Uterus (tissue), 4 donors: ENCODE data around the gene FAM168A. TPM values are rescaled to one million over a fixed set of nuclear protein-coding genes. Genes with fewer than 3 reads are reported as not detected.

Experiments
- DNase-seq, 2 donors: peaks; one replicate each; pipeline ENCODE4 v3.0.0-alpha.2; 2019 to 2020
- H3K27ac ChIP-seq, 2 donors: fragments of 200-600 bp; sonication (generic); 1 replicate in 1 of 2; 2 replicates in 1 of 2; pipeline ENCODE4 v1.5.1; 2016 to 2018
- H3K27me3 ChIP-seq, 2 donors: fragments of 200-600 bp; sonication (generic); one replicate each; pipeline ENCODE4 v1.5.1; 2018 to 2019; ENCODE audit warnings: control low read depth in 1 of 2
- H3K36me3 ChIP-seq, 2 donors: fragments of 200-600 bp; sonication (generic); one replicate each; pipeline ENCODE4 v1.5.1; 2019; ENCODE audit warnings: control low read depth in 1 of 2
- H3K4me1 ChIP-seq, 2 donors: fragments of 200-600 bp; sonication (generic); one replicate each; pipeline ENCODE4 v1.5.1; 2018 to 2019; ENCODE audit warnings: control low read depth in 1 of 2
- H3K4me3 ChIP-seq, 2 donors: fragments of 200-600 bp; sonication (generic); 1 replicate in 1 of 2; 2 replicates in 1 of 2; pipeline ENCODE4 v1.5.1; 2018 to 2019; ENCODE audit warnings: mild to moderate bottlenecking in 1 of 2
- H3K9me3 ChIP-seq, 2 donors: fragments of 200-600 bp; sonication (generic); one replicate each; pipeline ENCODE4 v1.5.1; 2019; ENCODE audit warnings: control low read depth in 1 of 2
- CTCF ChIP-seq, 4 experiments: fragments of 200-600 bp in 2 of 4; fragments of 450-650 bp in 2 of 4; sonication (generic) in 2 of 4; IDR thresholded peaks; one replicate each; pipeline ENCODE4 v1.5.1; 2016 to 2019; ENCODE audit warnings: antibody characterized with exemption in 4 of 4, mild to moderate bottlenecking in 2 of 4, moderate library complexity in 1 of 4
- POLR2A ChIP-seq, 2 donors: fragments of 450-650 bp; IDR thresholded peaks; one replicate each; pipeline ENCODE4 v1.6.1; 2016; ENCODE audit warnings: antibody characterized with exemption in 2 of 2, mild to moderate bottlenecking in 1 of 2, moderate library complexity in 1 of 2
- intact Hi-C: fragments of 100-400 bp; cut with DNase I; formaldehyde crosslinking; loops from one replicate; pipeline ENCODE4 v1.15.1; 2023; ENCODE audit warnings: low total_unique reads
- total RNA-seq, 4 donors: library from RNA; depleted of rRNA in 3 of 4; stranded (reverse); fragments of >200 nt in 3 of 4; gene quantifications; one replicate each; pipeline versions ENCODE4 v1.1.0 to v1.2.4, GENCODE V29; 2014 to 2023
- donor health status: DM: yes; HTN: yes; CAD: no.

The FAM168A gene
- total RNA-seq, 4 donors from 2014 or later, result 7.9 to 50.3 (median 25.8) TPM

- no peak for TF ChIP-seq POLR2A (IDR thresholded peaks at IDR 0.05)
- TF ChIP-seq CTCF (IDR thresholded peaks at IDR 0.05), result no peak
- Histone ChIP-seq H3K27me3 (no peaks in the 10 kb centered on the region), H3K9me3 (no peaks in the 10 kb centered on the region), H3K27ac (no peak overlapping the region), H3K4me3 (no peak overlapping the region), H3K36me3 (no peaks in the 10 kb centered on the region), H3K4me1 (no peaks in the 10 kb centered on the region)
- DNase-seq, result no peak
- intact Hi-C loops, result no loop called here
Observed at GRCh38 chr11:73513707-73514106, 84.2 kb downstream of the FAM168A start.

- intact Hi-C loops, result no loop called here
- no peak for DNase-seq
- no peaks in the 10 kb centered on the region for H3K9me3 ChIP-seq
Observed at GRCh38 chr11:73510877-73511276, 87.0 kb downstream of the FAM168A start.

DNA sequence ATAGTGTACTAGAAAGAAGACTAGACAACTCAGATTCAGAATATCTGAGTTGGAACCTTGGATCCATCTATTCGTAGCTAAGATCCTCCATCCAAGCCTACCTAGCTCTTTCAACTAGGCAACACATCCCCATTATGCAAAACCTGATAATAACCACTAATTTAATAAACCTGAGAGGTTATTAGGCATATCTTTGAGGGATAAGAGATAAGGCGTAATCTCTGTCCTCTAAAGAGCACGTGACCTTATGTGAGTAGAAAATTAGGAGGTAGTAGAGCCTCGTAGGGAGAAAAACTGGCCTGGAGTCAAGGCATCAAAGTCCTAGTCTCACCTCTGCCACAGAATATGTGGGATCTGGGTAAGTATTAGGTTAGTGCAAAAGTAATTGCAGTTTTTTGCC is 87.8 kb downstream of the FAM168A start:
- DNase-seq, result no peak
- TF ChIP-seq POLR2A (IDR thresholded peaks at IDR 0.05) (no peak), CTCF (IDR thresholded peaks at IDR 0.05) (no peak)
- intact Hi-C loops, result no loop called here
- H3K27ac ChIP-seq, result no peak overlapping the region
- H3K4me3 ChIP-seq, result no peak overlapping the region
- H3K36me3 ChIP-seq, result no peaks in the 10 kb centered on the region
- no peaks in the 10 kb centered on the region for H3K4me1 ChIP-seq
- no peaks in the 10 kb centered on the region for H3K27me3 ChIP-seq
- H3K9me3 ChIP-seq, result no peaks in the 10 kb centered on the region

More at GRCh38 chr11:73510877-73511276, 87.0 kb downstream of the FAM168A start:
- no peaks in the 10 kb centered on the region for H3K4me1 ChIP-seq
- TF ChIP-seq CTCF (IDR thresholded peaks at IDR 0.05), result no peak
- TF ChIP-seq POLR2A (IDR thresholded peaks at IDR 0.05), result no peak
- no peak overlapping the region for H3K27ac ChIP-seq
- no peaks in the 10 kb centered on the region for H3K36me3 ChIP-seq
- no peaks in the 10 kb centered on the region for H3K27me3 ChIP-seq
- no peak overlapping the region for H3K4me3 ChIP-seq

DNA sequence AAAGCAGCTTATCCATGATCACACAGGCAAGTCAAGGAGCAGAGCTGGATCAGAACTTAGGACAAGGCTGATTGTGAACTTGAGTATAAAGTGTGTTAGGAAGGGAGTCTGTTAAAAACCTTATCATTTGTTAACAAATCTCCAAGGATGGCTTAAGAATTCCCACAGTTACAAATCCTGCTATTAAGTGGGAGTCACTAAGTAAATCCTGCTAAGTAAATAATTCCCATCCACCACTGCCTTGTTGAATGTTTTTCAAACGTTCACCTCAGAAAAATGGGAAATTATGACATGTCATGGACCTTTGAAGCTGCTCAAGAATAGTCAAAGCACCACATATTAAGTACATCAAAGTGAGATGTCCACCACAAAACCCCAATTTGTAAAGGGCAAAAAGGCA is 88.7 kb downstream of the FAM168A start:
- no peak for DNase-seq
- H3K36me3 ChIP-seq, result no peaks in the 10 kb centered on the region
- no peaks in the 10 kb centered on the region for H3K27me3 ChIP-seq
- H3K4me1 ChIP-seq, result no peaks in the 10 kb centered on the region
- TF ChIP-seq POLR2A (IDR thresholded peaks at IDR 0.05), result no peak
- TF ChIP-seq CTCF (IDR thresholded peaks at IDR 0.05), result no peak
- no peak overlapping the region for H3K4me3 ChIP-seq
- H3K9me3 ChIP-seq, result no peaks in the 10 kb centered on the region
- intact Hi-C loops, result no loop called here
- H3K27ac ChIP-seq, result no peak overlapping the region

GRCh38 chr11:73508243-73509176 is 89.4 kb downstream of the FAM168A start:
- no peak for DNase-seq
- TF ChIP-seq CTCF (IDR thresholded peaks at IDR 0.05) (no peak), POLR2A (IDR thresholded peaks at IDR 0.05) (no peak)
- Histone ChIP-seq H3K4me3 (no peak overlapping the region), H3K27me3 (no peaks in the 10 kb centered on the region), H3K9me3 (no peaks in the 10 kb centered on the region), H3K4me1 (no peaks in the 10 kb centered on the region), H3K36me3 (no peaks in the 10 kb centered on the region), H3K27ac (no peak overlapping the region)
- intact Hi-C loops, result no loop called here
